CD1c-positive myeloid dendritic cell (primary cell): ENCODE data around the gene STC2.

ENCODE experiments used
- DNase-seq: peaks from one replicate; pipeline ENCODE4 v3.0.0-alpha.2; 2016; ENCODE audit errors: extremely low spot score

STC2 gene

GRCh38 chr5:173314166-173314952, 13.9 kb downstream of the STC2 start:
- no peak for DNase-seq

DNA sequence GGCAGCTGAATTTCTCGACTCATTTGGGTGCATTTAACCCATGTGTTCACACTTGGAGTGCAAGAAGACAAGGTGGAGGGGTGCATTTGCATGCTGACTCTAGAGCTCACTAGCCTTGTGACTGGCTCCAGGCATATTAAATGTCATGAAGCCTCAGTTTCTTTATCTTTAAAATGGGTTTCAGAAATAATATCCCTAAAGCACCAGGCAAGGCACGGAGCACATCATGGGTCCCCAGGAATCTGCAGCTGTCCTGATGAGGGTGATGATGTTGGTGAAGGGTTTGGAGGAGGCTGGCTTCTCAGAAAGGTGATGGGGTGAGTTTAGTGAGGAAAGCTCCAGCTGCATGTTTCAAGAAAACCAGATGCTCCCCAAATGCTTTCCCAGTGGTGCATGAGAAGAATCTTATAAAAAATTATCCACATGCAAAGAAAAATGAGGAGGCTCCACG, 14.8 kb downstream of the STC2 start:
- no peak for DNase-seq

DNA sequence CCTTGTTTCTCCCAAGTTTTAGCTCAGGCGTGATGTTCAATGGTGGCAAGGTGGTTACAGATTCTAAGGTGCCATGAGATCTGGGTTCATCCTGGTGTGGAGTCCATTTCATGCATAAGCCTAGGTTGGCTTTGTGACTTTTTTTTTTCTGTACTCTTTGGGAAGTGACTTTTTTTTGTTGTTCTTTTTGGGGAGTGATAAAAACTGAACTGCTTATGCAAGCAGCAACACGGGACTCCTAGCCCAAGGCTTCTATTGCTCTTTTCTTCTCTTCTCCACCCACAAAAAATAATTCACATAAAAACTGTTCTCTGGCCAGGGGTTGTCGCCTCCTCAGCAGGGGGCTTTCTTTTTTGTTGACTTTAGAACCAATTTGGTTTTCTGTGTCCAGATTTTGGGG, 15.4 kb downstream of the STC2 start:
- no peak for DNase-seq

GRCh38 chr5:173311818-173312585, 16.2 kb downstream of the STC2 start:
- no peak for DNase-seq

GRCh38 chr5:173310861-173311785, 17.1 kb downstream of the STC2 start:
- DNase-seq = no peak

DNA sequence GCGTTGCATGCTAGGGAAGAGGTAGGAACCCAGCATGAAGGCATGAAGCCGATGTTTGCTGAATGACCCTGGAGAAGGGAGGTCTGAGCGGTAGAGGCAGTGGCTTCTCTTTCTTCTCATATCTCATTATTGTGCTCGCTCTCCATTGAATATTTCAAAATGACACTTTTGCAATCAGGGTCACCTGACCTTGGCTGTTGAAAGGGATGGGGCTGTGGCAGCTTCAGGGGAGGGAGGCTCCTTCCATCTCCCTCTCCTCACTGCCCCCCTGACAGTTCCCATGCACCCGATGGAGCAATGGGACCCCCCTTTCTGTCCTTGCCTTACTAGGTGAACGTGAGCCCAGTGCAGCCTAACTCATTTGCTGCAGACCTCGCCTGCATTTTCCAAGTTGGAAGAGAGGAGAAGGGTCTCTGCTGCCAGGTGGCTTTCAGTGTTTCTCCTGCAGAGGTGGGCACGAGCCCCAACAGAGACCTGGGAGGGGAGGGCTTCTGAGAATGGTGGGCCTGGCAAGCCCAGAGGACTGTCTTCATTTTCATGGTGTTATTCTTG, 17.9 kb downstream of the STC2 start:
- DNase-seq = no peak

- DNase-seq = no peak
These were observed 18.5 kb downstream of the STC2 start for GRCh38 chr5:173309731-173310130.

DNA sequence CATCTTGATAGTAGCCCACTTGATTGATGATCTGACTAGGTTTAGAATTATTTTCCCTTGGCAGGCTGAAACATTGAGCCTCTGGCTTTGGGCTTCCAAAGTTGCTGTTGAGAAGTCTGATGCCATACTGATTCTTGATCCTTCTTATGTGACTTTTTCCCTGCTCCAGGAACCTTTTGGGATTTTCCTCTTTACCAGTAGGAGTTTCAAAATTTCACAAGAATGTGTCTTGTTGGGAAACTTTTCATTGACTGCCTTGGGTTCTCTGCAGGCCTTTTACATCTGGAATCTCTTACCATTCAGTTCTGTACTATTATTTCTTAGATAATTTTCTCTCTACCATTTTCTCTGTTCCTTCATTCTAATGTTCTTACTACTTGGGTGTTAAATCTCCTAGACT, 20.0 kb downstream of the STC2 start:
- no peak for DNase-seq

DNA sequence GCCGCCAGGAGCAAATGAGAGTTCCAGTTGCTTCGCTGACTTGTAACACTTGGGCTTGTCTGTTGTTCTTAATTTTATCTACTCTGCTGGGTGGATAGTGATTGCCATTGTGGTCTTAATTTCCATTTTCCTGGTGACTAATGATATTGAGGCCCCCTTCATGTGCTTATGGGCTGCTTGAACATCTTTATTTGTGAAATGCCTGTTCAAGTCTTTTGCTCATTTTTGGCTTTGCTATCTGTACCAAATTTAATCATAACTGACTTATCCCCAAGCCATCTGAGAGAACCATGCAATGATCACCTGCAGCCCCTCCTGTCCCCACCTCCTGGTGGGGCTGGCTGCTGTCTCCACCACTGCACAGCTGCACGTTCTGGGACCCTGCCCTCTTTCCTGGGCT, 20.5 kb downstream of the STC2 start:
- DNase-seq = no peak

DNA sequence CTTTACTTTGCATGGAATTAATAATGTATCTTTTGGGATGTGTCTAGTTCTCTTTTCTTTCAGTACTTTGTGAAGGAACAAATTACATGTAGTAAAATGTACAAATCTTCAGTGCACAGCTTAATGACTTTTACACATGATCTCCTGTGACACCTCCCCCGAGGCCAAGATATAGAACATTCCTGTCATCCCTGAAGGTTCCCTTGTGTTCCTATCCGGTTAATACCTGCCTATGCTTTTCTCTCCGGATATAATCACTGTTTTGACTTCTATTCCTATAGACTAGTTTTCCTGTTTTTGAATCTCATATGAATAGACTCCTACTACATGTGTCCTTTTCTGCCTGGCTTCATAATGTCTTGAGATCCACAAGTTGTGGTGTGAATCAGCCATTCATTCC, 21.5 kb downstream of the STC2 start:
- DNase-seq = no peak

- DNase-seq = no peak
These were observed 23.6 kb downstream of the STC2 start for GRCh38 chr5:173304591-173304988.

GRCh38 chr5:173303878-173304590, 24.2 kb downstream of the STC2 start:
- DNase-seq = no peak

GRCh38 chr5:173302546-173303155, 25.6 kb downstream of the STC2 start:
- no peak for DNase-seq

DNA sequence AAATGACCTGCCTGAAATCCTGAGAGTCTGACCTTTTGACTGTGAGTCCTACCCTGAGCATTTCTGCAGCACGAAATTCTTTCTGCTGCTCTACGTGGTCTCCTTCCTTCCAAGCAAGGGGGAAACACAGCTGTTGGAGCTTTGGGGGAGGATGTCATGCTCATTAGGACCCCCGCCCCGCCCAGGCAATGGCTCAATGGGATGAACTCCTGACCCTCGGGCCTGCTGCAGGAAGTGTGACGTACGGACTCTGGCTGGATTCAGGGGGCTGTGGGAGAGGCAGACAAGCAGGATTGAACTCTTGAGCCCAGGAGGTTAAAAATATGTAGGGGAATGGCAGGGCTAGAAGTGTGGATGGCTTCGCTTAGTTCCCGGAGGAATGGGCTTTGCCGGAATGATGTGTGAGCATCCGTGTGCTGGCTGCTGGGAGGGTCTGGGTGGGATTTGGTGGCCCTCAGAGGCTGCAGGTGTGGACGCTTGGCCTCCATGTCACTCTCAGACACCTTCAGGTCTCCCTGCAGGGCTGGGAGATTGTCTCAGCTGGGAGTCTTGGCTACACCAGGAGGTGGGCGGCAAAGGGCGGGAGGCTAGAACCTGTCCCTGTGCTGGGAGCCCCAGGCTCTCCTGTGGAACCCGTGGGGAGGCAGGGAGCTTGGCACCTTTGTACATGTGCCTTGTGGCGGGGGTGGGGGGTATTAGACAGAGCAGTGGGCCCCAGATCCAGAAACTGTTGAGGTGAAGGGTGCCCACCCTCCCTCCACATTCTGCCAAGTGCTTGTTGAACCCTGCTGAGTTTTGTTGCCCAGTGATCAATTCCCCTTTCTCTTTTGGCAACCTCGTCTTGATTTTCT, 26.3 kb downstream of the STC2 start:
- no peak for DNase-seq

- no peak for DNase-seq
These were observed 27.7 kb downstream of the STC2 start for GRCh38 chr5:173300389-173301047.

- DNase-seq = no peak
These were observed 28.4 kb downstream of the STC2 start for GRCh38 chr5:173299820-173300219.

DNA sequence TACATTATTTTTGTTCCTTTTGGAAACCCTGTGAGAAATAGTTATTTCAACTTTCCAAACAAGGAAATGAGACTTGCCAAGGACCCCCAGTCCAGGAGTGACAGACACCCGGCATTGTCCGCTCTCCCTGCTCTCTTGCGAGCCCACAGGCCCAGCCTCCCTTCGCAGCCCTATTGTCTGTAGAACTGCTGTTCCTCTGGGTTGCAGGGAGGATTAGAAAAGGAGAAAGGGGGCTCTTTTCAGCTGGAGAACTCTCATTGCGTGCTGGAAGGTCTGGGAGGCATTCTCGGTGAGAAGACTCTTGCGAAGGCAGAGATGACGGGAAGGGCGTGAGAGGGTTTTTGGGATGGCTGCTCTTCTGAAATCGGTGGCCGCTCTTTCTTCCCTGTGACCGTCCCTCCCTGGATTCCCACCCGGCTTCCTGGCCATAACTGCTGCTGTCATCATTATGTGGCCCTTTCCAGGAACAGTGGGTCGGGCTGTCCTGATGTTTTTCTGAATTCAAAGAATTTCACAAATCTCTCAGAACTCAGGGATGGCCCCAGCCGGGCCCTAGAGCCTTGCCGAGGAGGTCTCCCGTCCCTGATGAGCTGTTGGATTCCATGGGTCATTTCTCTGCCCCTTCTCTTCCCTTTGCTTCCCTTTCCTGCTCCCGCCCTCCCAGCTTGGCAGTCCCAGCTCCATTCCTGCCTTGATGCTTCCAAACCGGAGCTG, 29.8 kb downstream of the STC2 start:
- DNase-seq = no peak

GRCh38 chr5:173297813-173298212, 30.4 kb downstream of the STC2 start:
- DNase-seq = no peak
